H1 (cell line): ENCODE results near the gene TXNL4A.

ENCODE experiments used
- BACH1 ChIP-seq: IDR thresholded peaks from 2 replicates; pipeline ENCODE4 v1.6.1; 2012; ENCODE audit warnings: low read length, improper control_type of control experiment
- CBX5 ChIP-seq: fragments of 300-800, 300-1000 bp; sonication (generic); IDR thresholded peaks from 2 replicates; pipeline ENCODE4 v1.7.1; 2016; ENCODE audit warnings: antibody characterized with exemption, low read length, low read depth
- NRF1 ChIP-seq: IDR thresholded peaks from 2 replicates; pipeline ENCODE4 v1.6.1; 2011; ENCODE audit warnings: mild to moderate bottlenecking, low read depth, low read length, improper control_type of control experiment
- PHF8 ChIP-seq: fragments of 200-600 bp; sonication (generic); conservative IDR thresholded peaks from 2 replicates; pipeline ENCODE4 v1.7.1; 2012; ENCODE audit warnings: low read depth, mild to moderate bottlenecking, inconsistent platforms, low read length, moderate library complexity
- TF ChIP-seq, protein P1 (sequence below): IDR thresholded peaks from 2 replicates; pipeline ENCODE4 v1.6.1; 2012; ENCODE audit warnings: inconsistent platforms

- TF ChIP-seq PHF8 (no peak), NRF1 (no peak), CBX5 (no peak), BACH1 (no peak)
- TF ChIP-seq, protein P1, sequence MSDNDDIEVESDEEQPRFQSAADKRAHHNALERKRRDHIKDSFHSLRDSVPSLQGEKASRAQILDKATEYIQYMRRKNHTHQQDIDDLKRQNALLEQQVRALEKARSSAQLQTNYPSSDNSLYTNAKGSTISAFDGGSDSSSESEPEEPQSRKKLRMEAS = no peak
Observed at GRCh38 chr18:79982736-79983135, 5.6 kb downstream of the TXNL4A start.
